OCI-LY7 (cell line): ENCODE results near the gene RFX5. TPM values are rescaled to one million over a fixed set of nuclear protein-coding genes. Genes with fewer than 3 reads are reported as not detected.

Experiments used
- BruUV-seq: library from RNA; stranded (reverse); fragments of 400-500 nt; replicated peaks from 2 replicates; lab custom pipeline; 2021; lab: Mats Ljungman, UMichigan
- CTCF ChIA-PET: fragments of 300-600 bp; sonication (Branson Sonifier 250); formaldehyde crosslinking; loops from one replicate; lab custom pipeline; 2022; ENCODE audit warnings: antibody characterized with exemption; ENCODE audit not compliant: unreplicated experiment; lab: Charles Lee
- POLR2A ChIA-PET: fragments of 300-600 bp; sonication (Branson Sonifier 250); formaldehyde crosslinking; loops from one replicate; lab custom pipeline; 2022; ENCODE audit warnings: antibody characterized with exemption; lab: Charles Lee
- DNase-seq: peaks from one replicate; pipeline ENCODE4 v3.0.0-alpha.2; 2015; ENCODE audit warnings: low spot score
- H2AFZ ChIP-seq: fragments of 200-600 bp; sonication (generic), shearing (Covaris generic); 2 replicates; pipeline ENCODE4 v1.6.1; 2014; ENCODE audit warnings: mild to moderate bottlenecking, antibody characterized with exemption, low read length, moderate library complexity
- H3K27ac ChIP-seq: fragments of 200-600 bp; sonication (generic); 2 replicates; pipeline ENCODE4 v1.5.1; 2014; ENCODE audit warnings: mixed run types, low read depth, mild to moderate bottlenecking, moderate library complexity, low read length, inconsistent platforms; ENCODE audit not compliant: poor library complexity, severe bottlenecking
- H3K36me3 ChIP-seq: fragments of 200-600 bp; sonication (generic); 2 replicates; pipeline ENCODE4 v1.6.1; 2014; ENCODE audit warnings: mild to moderate bottlenecking, antibody characterized with exemption, low read length, moderate library complexity, mixed read lengths; ENCODE audit not compliant: insufficient read depth
- H3K4me1 ChIP-seq: fragments of 200-600 bp; sonication (generic); 2 replicates; pipeline ENCODE4 v1.5.1; 2014; ENCODE audit warnings: mild to moderate bottlenecking, low read length; ENCODE audit not compliant: insufficient read depth, poor library complexity, severe bottlenecking
- H3K4me2 ChIP-seq: fragments of 200-600 bp; sonication (generic); 2 replicates; pipeline ENCODE4 v1.6.1; 2014; ENCODE audit warnings: mild to moderate bottlenecking, low read length
- H3K4me3 ChIP-seq: fragments of 200-600 bp; sonication (generic); 2 replicates; pipeline ENCODE4 v1.5.1; 2014; ENCODE audit warnings: mild to moderate bottlenecking, low read depth, low read length; ENCODE audit not compliant: poor library complexity, severe bottlenecking
- H3K79me2 ChIP-seq: fragments of 200-600 bp; sonication (generic); 2 replicates; pipeline ENCODE4 v1.6.1; 2016; ENCODE audit warnings: low read depth, mild to moderate bottlenecking, low read length, moderate library complexity, mixed read lengths; ENCODE audit not compliant: insufficient read depth
- H3K9me2 ChIP-seq: fragments of 200-600 bp; sonication (generic); 2 replicates; pipeline ENCODE4 v1.6.1; 2016; ENCODE audit warnings: mild to moderate bottlenecking, low read length, mixed read lengths; ENCODE audit not compliant: insufficient read depth
- H3K9me3 ChIP-seq: fragments of 200-600 bp; sonication (generic); 2 replicates; pipeline ENCODE4 v1.6.1; 2014; ENCODE audit warnings: mild to moderate bottlenecking, mixed run types, low read length, mixed read lengths
- H4K20me1 ChIP-seq: fragments of 200-600 bp; sonication (generic); 2 replicates; pipeline ENCODE4 v1.6.1; 2014; ENCODE audit warnings: mild to moderate bottlenecking, antibody characterized with exemption, low read length, moderate library complexity, mixed read lengths; ENCODE audit not compliant: insufficient read depth
- CTCF ChIP-seq: fragments of 200-600 bp; sonication (generic); conservative IDR thresholded peaks from 2 replicates; pipeline ENCODE4 v1.5.1; 2014; ENCODE audit warnings: mild to moderate bottlenecking, antibody characterized with exemption, low read length, moderate library complexity, mixed read lengths
- EZH2phosphoT487 ChIP-seq: fragments of 200-600 bp; sonication (generic); IDR thresholded peaks from 2 replicates; pipeline ENCODE4 v1.6.1; 2018; ENCODE audit warnings: low read depth, borderline replicate concordance, mild to moderate bottlenecking, mixed run types, antibody characterized with exemption, low read length, moderate library complexity, mixed read lengths
- intact Hi-C: fragments of 100-400 bp; cut with micrococcal nuclease; formaldehyde crosslinking; loops from one replicate; pipeline ENCODE4 v1.10.0; 2022; ENCODE audit not compliant: unreplicated experiment
- total RNA-seq, 2 experiments: library from RNA; depleted of rRNA in 1 of 2; stranded (reverse); fragments of >200 nt in 1 of 2; shearing (Covaris generic) in 1 of 2; gene quantifications; 2 replicates each; pipeline ENCODE4 v1.2.3, GENCODE V29; 2014 to 2022

RFX5 gene
- total RNA-seq, 2 experiments from 2014 or later, result 99.7 to 115 TPM

DNA sequence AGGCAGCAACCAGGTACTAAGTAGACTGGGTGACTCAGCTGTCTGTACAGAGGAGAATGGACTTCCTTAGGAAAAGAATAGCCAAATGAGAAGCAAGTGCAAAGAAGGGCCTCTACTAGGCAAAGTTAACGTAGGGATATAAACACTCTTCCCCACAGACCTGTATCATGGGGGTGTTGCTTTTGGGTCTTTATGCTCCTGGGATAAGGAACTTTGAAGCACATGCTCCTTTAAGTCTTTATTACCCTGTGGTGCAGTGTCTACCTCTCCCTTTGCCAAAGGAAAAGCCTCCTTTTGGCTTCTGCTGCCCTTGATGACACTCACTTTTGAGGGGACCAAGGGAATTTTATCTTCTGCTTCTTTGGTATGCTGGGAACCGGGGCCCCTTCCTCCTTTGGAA is 5.0 kb downstream of the RFX5 start:
- Histone ChIP-seq H3K79me2 (peaks cover 18% of the 10 kb centered on the region; the same call in 1 of the 2 replicates), H3K36me3 (peaks cover 49% of the 10 kb centered on the region), H3K4me1 (peaks cover 24% of the 10 kb centered on the region), H4K20me1 (no peaks in the 10 kb centered on the region), H3K27ac (peak overlapping the region; percentile 49), H2AFZ (no peak overlapping the region), H3K9me3 (no peaks in the 10 kb centered on the region), H3K9me2 (no peaks in the 10 kb centered on the region), H3K4me2 (no peak overlapping the region), H3K4me3 (no peak overlapping the region)
- DNase-seq, result no peak
- TSS peak; percentile 28 for BruUV-seq
- CTCF ChIA-PET, result interaction anchor here (0.6 kb wide), 1 partner anchor 15 kb away, joined by 3 read pairs; the partner anchor contains the start of gene PI4KB
- POLR2A ChIA-PET, result no interaction called here
- TF ChIP-seq EZH2phosphoT487 (no peak), CTCF (no peak)
- intact Hi-C loops, result loop anchor here (5.0 kb wide), 1 partner anchor 245 kb away; no protein-coding TSS in a partner anchor

DNA sequence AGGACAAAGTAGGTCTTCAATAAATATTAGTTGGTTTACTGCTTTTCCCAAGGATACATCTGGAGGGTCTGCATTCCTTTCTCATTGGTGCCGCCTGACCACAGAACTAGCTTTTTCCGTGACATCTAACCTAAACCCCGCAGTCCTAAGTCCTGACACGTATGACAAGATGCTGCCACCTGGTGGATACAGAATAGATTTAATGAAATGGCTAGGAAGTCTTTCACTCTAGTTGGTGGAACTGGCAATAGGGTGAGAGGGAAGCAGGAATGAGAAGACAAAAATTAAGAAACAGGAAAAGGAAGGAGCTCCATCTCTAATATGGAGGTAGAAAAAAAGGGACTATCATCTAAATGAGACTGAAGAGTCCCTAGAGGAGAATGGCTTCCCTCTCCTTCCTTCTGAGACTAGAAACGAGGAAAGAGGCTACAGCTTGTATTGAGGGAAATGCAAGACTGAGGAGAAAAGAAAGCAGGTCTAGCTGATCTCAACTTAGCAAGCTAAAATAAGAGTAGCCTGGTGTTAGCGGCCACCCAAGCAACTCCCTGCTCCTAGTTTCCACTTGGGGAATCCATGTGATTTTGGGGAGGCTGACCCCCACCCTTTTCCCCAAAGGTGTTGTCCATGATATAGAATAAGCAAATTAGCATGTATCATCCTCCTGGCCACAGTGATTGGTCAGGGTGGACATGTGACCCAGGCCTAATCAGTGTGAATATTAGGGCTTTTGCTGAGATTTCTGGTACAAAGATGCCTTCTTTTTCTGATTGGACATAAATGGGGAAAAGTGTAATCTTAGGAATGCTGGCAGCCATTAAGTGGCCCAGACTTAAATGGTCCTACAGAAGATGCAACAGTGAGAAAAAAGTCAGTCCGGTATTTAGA is 5.9 kb downstream of the RFX5 start:
- Histone ChIP-seq H3K27ac (peak overlapping the region; percentile 49), H3K79me2 (peaks cover 12% of the 10 kb centered on the region; the same call in 1 of the 2 replicates), H3K4me2 (0 out of 2 replicates have a peak overlapping the region, but pooled peaks have one; percentile 16), H3K4me3 (no peak overlapping the region), H3K9me3 (no peaks in the 10 kb centered on the region), H4K20me1 (no peaks in the 10 kb centered on the region), H3K4me1 (peaks cover 22% of the 10 kb centered on the region), H2AFZ (no peak overlapping the region), H3K36me3 (peaks cover 45% of the 10 kb centered on the region), H3K9me2 (no peaks in the 10 kb centered on the region)
- ChIA-PET POLR2A (interaction anchor here (0.6 to 1.7 kb wide), 5 partner anchors 9 to 80 kb away, joined by 3 to 5 read pairs (median 3); no protein-coding TSS in a partner anchor), CTCF (interaction anchor here (0.9 to 1.3 kb wide), 5 partner anchors 11 to 64 kb away, joined by 3 to 7 read pairs (median 4); partner anchors contain the start of gene PI4KB)
- no TSS peak for BruUV-seq
- TF ChIP-seq CTCF (peak; percentile 95), EZH2phosphoT487 (no peak)
- intact Hi-C loops, result loop anchor here (1.0 to 5.0 kb wide), 3 partner anchors 40 to 244 kb away; partner anchors contain the start of gene ZNF687
- peak; percentile 89 for DNase-seq
